Parathyroid adenoma (tissue), 2 donors: ENCODE measurements around the gene CPT1A.

Experiments
- H2AFZ ChIP-seq: fragments of 300-600 bp; sonication (generic); one replicate; pipeline ENCODE4 v1.7.0; 2017; ENCODE audit warnings: antibody characterized with exemption, mild to moderate bottlenecking
- H3K27ac ChIP-seq: fragments of 300-600 bp; sonication (generic); one replicate; pipeline ENCODE4 v1.7.0; 2017
- H3K27me3 ChIP-seq: fragments of 300-600 bp; sonication (generic); one replicate; pipeline ENCODE4 v1.7.0; 2017; ENCODE audit warnings: low read length; ENCODE audit not compliant: control insufficient read depth, insufficient read depth
- H3K36me3 ChIP-seq: fragments of 300-600 bp; sonication (generic); one replicate; pipeline ENCODE4 v1.7.0; 2017; ENCODE audit warnings: low read length; ENCODE audit not compliant: control insufficient read depth, insufficient read depth
- H3K4me1 ChIP-seq: fragments of 300-600 bp; sonication (generic); one replicate; pipeline ENCODE4 v1.7.0; 2017; ENCODE audit warnings: control low read depth
- H3K4me2 ChIP-seq: fragments of 300-600 bp; sonication (generic); one replicate; pipeline ENCODE4 v1.7.0; 2017; ENCODE audit warnings: low read length
- H3K4me3 ChIP-seq: fragments of 300-600 bp; sonication (generic); one replicate; pipeline ENCODE4 v1.7.0; 2017; ENCODE audit warnings: low read depth, low read length
- H3K79me2 ChIP-seq: fragments of 300-600 bp; sonication (generic); one replicate; pipeline ENCODE4 v1.7.0; 2017; ENCODE audit warnings: control low read depth
- H3K9ac ChIP-seq: fragments of 300-600 bp; sonication (generic); one replicate; pipeline ENCODE4 v1.7.0; 2017; ENCODE audit warnings: mild to moderate bottlenecking
- H3K9me3 ChIP-seq: fragments of 300-600 bp; sonication (generic); one replicate; pipeline ENCODE4 v1.7.0; 2017; ENCODE audit warnings: low read length; ENCODE audit not compliant: control insufficient read depth
- TF ChIP-seq, protein P1 (sequence below): fragments of 300-600 bp; sonication (generic); IDR thresholded peaks from one replicate; pipeline ENCODE4 v1.7.0; 2017; ENCODE audit warnings: antibody characterized with exemption, mild to moderate bottlenecking
- donor health status: primary hyperparathyroidism.

CPT1A gene

GRCh38 chr11:68704887-68705286 lies 136.8 kb downstream of the CPT1A start:
- no peak overlapping the region for H3K4me3 ChIP-seq
- H3K4me2 ChIP-seq = no peak overlapping the region
- no peaks in the 10 kb centered on the region for H3K4me1 ChIP-seq
- TF ChIP-seq, protein P1, sequence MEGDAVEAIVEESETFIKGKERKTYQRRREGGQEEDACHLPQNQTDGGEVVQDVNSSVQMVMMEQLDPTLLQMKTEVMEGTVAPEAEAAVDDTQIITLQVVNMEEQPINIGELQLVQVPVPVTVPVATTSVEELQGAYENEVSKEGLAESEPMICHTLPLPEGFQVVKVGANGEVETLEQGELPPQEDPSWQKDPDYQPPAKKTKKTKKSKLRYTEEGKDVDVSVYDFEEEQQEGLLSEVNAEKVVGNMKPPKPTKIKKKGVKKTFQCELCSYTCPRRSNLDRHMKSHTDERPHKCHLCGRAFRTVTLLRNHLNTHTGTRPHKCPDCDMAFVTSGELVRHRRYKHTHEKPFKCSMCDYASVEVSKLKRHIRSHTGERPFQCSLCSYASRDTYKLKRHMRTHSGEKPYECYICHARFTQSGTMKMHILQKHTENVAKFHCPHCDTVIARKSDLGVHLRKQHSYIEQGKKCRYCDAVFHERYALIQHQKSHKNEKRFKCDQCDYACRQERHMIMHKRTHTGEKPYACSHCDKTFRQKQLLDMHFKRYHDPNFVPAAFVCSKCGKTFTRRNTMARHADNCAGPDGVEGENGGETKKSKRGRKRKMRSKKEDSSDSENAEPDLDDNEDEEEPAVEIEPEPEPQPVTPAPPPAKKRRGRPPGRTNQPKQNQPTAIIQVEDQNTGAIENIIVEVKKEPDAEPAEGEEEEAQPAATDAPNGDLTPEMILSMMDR = no peak
- H3K27ac ChIP-seq = no peak overlapping the region
- no peak overlapping the region for H3K9ac ChIP-seq
- H2AFZ ChIP-seq = no peak overlapping the region
- H3K36me3 ChIP-seq = no peaks in the 10 kb centered on the region
- H3K79me2 ChIP-seq = no peaks in the 10 kb centered on the region
- no peaks in the 10 kb centered on the region for H3K9me3 ChIP-seq
- no peaks in the 10 kb centered on the region for H3K27me3 ChIP-seq
